Renal cortex interstitium (tissue), 3 donors: ENCODE results near the gene LRRC38. TPM values are rescaled to one million over a fixed set of nuclear protein-coding genes. Genes with fewer than 3 reads are reported as not detected.

Source experiments
- polyA plus RNA-seq, 3 donors: library from polyadenylated mRNA; unstranded; fragments of 120-200 nt; gene quantifications; one replicate each; pipeline ENCODE4 v1.2.1, GENCODE V29; 2013; ENCODE audit not compliant: insufficient read length in 3 of 3

LRRC38 gene
- polyA plus RNA-seq, 3 donors = 0.11 to 0.37 TPM; not detected in 1

Other genes starting within 250 kb of the LRRC38 start
- gene PRAMEF8, start 228.9 kb downstream of the LRRC38 start, polyA plus RNA-seq = not detected
- gene PRAMEF33, start 210.5 kb downstream of the LRRC38 start, polyA plus RNA-seq = not detected
- not detected for gene PRAMEF15, start 198.4 kb downstream of the LRRC38 start, polyA plus RNA-seq
- gene PRAMEF14, start 166.9 kb downstream of the LRRC38 start, polyA plus RNA-seq = not detected
- not detected for gene PRAMEF19, start 142.1 kb downstream of the LRRC38 start, polyA plus RNA-seq
- not detected for gene PRAMEF17, start 124.4 kb downstream of the LRRC38 start, polyA plus RNA-seq
- not detected for gene PRAMEF20, start 103.6 kb downstream of the LRRC38 start, polyA plus RNA-seq
- 10 to 100 TPM; 14.8 to 22.7 (median 18.6) TPM for gene PDPN, start 69.8 kb upstream of the LRRC38 start, polyA plus RNA-seq
- gene PRDM2, start 186.2 kb upstream of the LRRC38 start, polyA plus RNA-seq = 10 to 100 TPM; 36.5 to 39.5 (median 36.9) TPM